K562 (cell line): Measurements from ENCODE around the gene CAMK1D.

Source experiments
- CTCF ChIP-seq, 3 experiments: IDR thresholded peaks in 2 of 3; conservative IDR thresholded peaks in 1 of 3; 2 replicates each; pipeline ENCODE4 v1.5.1; 2011 to 2012; ENCODE audit warnings: low read length in 3 of 3, mild to moderate bottlenecking in 3 of 3, control low read depth in 2 of 3, improper control_type of control experiment in 1 of 3, inconsistent platforms in 1 of 3, low read depth in 1 of 3, mixed read lengths in 1 of 3, moderate library complexity in 1 of 3; ENCODE audit not compliant: insufficient read depth in 2 of 3
- NONO ChIP-seq, 2 experiments: fragments of 200-400 bp in 1 of 2; fragments of 450-650 bp in 1 of 2; formaldehyde crosslinking in 1 of 2; IDR thresholded peaks; 2 replicates each; pipeline ENCODE4 v1.6.1; 2017; ENCODE audit warnings: low read depth in 2 of 2, mild to moderate bottlenecking in 2 of 2, moderate library complexity in 2 of 2, low read length in 1 of 2
- TAF7 ChIP-seq: fragments of 450-650 bp; IDR thresholded peaks from 2 replicates; pipeline ENCODE4 v1.6.1; 2016; ENCODE audit warnings: missing genetic modification characterization, missing compliant biosample characterization

- no peak for TF ChIP-seq TAF7 (tag)
- no peak for TF ChIP-seq NONO (IDR thresholded peaks at IDR 0.05; ENCODE audit: low read depth in 2 of 2, low read length in 1 of 2)
- TF ChIP-seq CTCF (IDR thresholded peaks at IDR 0.05 in 2 of 3, conservative IDR thresholded peaks at IDR 0.05 in 1 of 3; ENCODE audit: insufficient read depth in 2 of 3, low read depth in 1 of 3, low read length in 3 of 3) = no peak
Observed at GRCh38 chr10:12868229-12868628, 518.9 kb downstream of the CAMK1D start.
